ENCODE results near the gene STARD13.

DNA sequence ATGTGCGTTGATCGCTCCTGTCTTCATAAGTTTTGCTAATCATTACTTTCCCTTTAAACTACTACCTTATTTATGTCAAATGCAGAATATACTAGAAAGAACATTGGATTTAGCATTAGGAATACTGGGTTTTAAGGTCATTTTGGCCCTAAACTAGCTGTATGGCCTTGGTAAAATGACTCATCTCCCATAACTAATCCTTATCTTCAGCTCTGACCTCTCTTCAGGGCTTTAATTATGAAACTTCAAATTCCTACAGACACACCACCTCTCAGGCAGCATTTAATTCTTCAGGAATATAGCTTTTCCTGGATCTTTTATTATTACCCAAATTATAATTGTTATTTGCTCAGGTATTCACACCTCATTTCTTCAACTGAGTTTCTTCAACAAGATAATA lies 121.2 kb downstream of the STARD13 start:
- TF ChIP-seq, protein P1, sequence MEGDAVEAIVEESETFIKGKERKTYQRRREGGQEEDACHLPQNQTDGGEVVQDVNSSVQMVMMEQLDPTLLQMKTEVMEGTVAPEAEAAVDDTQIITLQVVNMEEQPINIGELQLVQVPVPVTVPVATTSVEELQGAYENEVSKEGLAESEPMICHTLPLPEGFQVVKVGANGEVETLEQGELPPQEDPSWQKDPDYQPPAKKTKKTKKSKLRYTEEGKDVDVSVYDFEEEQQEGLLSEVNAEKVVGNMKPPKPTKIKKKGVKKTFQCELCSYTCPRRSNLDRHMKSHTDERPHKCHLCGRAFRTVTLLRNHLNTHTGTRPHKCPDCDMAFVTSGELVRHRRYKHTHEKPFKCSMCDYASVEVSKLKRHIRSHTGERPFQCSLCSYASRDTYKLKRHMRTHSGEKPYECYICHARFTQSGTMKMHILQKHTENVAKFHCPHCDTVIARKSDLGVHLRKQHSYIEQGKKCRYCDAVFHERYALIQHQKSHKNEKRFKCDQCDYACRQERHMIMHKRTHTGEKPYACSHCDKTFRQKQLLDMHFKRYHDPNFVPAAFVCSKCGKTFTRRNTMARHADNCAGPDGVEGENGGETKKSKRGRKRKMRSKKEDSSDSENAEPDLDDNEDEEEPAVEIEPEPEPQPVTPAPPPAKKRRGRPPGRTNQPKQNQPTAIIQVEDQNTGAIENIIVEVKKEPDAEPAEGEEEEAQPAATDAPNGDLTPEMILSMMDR (IDR thresholded peaks at IDR 0.05 in 2 of 3, conservative IDR thresholded peaks at IDR 0.05 in 1 of 3; ENCODE audit: borderline replicate concordance in 1 of 3, insufficient read depth in 1 of 3, low read depth in 2 of 3, low read length in 2 of 3): no peak
- TF ChIP-seq EZH2 (IDR thresholded peaks at IDR 0.05): no peak
- TF ChIP-seq, protein P2, sequence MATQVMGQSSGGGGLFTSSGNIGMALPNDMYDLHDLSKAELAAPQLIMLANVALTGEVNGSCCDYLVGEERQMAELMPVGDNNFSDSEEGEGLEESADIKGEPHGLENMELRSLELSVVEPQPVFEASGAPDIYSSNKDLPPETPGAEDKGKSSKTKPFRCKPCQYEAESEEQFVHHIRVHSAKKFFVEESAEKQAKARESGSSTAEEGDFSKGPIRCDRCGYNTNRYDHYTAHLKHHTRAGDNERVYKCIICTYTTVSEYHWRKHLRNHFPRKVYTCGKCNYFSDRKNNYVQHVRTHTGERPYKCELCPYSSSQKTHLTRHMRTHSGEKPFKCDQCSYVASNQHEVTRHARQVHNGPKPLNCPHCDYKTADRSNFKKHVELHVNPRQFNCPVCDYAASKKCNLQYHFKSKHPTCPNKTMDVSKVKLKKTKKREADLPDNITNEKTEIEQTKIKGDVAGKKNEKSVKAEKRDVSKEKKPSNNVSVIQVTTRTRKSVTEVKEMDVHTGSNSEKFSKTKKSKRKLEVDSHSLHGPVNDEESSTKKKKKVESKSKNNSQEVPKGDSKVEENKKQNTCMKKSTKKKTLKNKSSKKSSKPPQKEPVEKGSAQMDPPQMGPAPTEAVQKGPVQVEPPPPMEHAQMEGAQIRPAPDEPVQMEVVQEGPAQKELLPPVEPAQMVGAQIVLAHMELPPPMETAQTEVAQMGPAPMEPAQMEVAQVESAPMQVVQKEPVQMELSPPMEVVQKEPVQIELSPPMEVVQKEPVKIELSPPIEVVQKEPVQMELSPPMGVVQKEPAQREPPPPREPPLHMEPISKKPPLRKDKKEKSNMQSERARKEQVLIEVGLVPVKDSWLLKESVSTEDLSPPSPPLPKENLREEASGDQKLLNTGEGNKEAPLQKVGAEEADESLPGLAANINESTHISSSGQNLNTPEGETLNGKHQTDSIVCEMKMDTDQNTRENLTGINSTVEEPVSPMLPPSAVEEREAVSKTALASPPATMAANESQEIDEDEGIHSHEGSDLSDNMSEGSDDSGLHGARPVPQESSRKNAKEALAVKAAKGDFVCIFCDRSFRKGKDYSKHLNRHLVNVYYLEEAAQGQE (IDR thresholded peaks at IDR 0.05; ENCODE audit: low read depth): no peak
- no peak for TF ChIP-seq CEBPB (IDR thresholded peaks at IDR 0.05; ENCODE audit: low read depth)
- no peak for TF ChIP-seq POLR2A (IDR thresholded peaks at IDR 0.05; ENCODE audit: borderline replicate concordance, extremely low read depth, insufficient read depth, insufficient read length)
- TF ChIP-seq JUND (IDR thresholded peaks at IDR 0.05): no peak
- TF ChIP-seq POLR2AphosphoS5 (IDR thresholded peaks at IDR 0.05; ENCODE audit: low read depth, low read length): no peak
- TF ChIP-seq, protein P3, sequence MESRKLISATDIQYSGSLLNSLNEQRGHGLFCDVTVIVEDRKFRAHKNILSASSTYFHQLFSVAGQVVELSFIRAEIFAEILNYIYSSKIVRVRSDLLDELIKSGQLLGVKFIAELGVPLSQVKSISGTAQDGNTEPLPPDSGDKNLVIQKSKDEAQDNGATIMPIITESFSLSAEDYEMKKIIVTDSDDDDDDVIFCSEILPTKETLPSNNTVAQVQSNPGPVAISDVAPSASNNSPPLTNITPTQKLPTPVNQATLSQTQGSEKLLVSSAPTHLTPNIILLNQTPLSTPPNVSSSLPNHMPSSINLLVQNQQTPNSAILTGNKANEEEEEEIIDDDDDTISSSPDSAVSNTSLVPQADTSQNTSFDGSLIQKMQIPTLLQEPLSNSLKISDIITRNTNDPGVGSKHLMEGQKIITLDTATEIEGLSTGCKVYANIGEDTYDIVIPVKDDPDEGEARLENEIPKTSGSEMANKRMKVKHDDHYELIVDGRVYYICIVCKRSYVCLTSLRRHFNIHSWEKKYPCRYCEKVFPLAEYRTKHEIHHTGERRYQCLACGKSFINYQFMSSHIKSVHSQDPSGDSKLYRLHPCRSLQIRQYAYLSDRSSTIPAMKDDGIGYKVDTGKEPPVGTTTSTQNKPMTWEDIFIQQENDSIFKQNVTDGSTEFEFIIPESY (IDR thresholded peaks at IDR 0.05; ENCODE audit: extremely low read depth, insufficient replicate concordance, low read length): no peak
- TF ChIP-seq SIN3A (IDR thresholded peaks at IDR 0.05; ENCODE audit: low read depth): no peak
